Neuron (in vitro differentiated cells): ENCODE measurements around the gene MGST2.
"Not testable (repeated sequence)": the region's sequence is repeated elsewhere in the genome, so short reads cannot be mapped to it uniquely, and the experiment has no call there.

Experiments used
- H2AFZ ChIP-seq: one replicate; pipeline ENCODE4 v1.6.1; 2013; ENCODE audit warnings: low read depth, mild to moderate bottlenecking, inconsistent platforms, low read length, moderate library complexity
- H3K27me3 ChIP-seq: one replicate; pipeline ENCODE4 v1.6.1; 2013; ENCODE audit warnings: low read length; ENCODE audit not compliant: insufficient read depth
- H3K36me3 ChIP-seq: one replicate; pipeline ENCODE4 v1.6.1; 2013; ENCODE audit warnings: low read length; ENCODE audit not compliant: insufficient read depth
- H3K4me1 ChIP-seq: one replicate; pipeline ENCODE4 v1.6.1; 2013; ENCODE audit warnings: low read length; ENCODE audit not compliant: insufficient read depth
- H3K4me3 ChIP-seq: 2 replicates; pipeline ENCODE4 v1.5.1; 2013; ENCODE audit warnings: mild to moderate bottlenecking, low read length, moderate library complexity
- H3K9me3 ChIP-seq: one replicate; pipeline ENCODE4 v1.6.1; 2013; ENCODE audit warnings: low read length

The MGST2 gene

GRCh38 chr4:139632739-139633138, 32.9 kb upstream of the MGST2 start:
- not testable (repeated sequence) for H3K9me3 ChIP-seq, H3K27me3 ChIP-seq, H3K36me3 ChIP-seq, H3K4me1 ChIP-seq, H3K4me3 ChIP-seq, H2AFZ ChIP-seq

GRCh38 chr4:139633195-139633594, 32.4 kb upstream of the MGST2 start:
- H3K4me3 ChIP-seq = no peak overlapping the region
- H3K27me3 ChIP-seq = no peaks in the 10 kb centered on the region
- H3K4me1 ChIP-seq = no peaks in the 10 kb centered on the region
- H3K36me3 ChIP-seq = no peaks in the 10 kb centered on the region
- no peaks in the 10 kb centered on the region for H3K9me3 ChIP-seq
- no peak overlapping the region for H2AFZ ChIP-seq

- H3K4me1 ChIP-seq = no peaks in the 10 kb centered on the region
- H2AFZ ChIP-seq = no peak overlapping the region
- no peaks in the 10 kb centered on the region for H3K36me3 ChIP-seq
- H3K9me3 ChIP-seq = no peaks in the 10 kb centered on the region
- H3K4me3 ChIP-seq = no peak overlapping the region
- no peaks in the 10 kb centered on the region for H3K27me3 ChIP-seq
Observed at GRCh38 chr4:139633661-139634060, 32.0 kb upstream of the MGST2 start.

- Histone ChIP-seq H3K4me3 (no peak overlapping the region), H3K27me3 (no peaks in the 10 kb centered on the region), H3K4me1 (no peaks in the 10 kb centered on the region), H2AFZ (no peak overlapping the region), H3K36me3 (no peaks in the 10 kb centered on the region), H3K9me3 (peaks cover 3% of the 10 kb centered on the region)
Observed at GRCh38 chr4:139635966-139636365, 29.7 kb upstream of the MGST2 start.

- H3K27me3 ChIP-seq, H3K9me3 ChIP-seq, H3K36me3 ChIP-seq, H2AFZ ChIP-seq, H3K4me1 ChIP-seq, H3K4me3 ChIP-seq: not testable (repeated sequence)
Observed at GRCh38 chr4:139638306-139638705, 27.3 kb upstream of the MGST2 start.

- Histone ChIP-seq H3K4me3 (no peak overlapping the region), H2AFZ (no peak overlapping the region), H3K27me3 (no peaks in the 10 kb centered on the region), H3K4me1 (peaks cover 2% of the 10 kb centered on the region), H3K9me3 (peaks cover 3% of the 10 kb centered on the region), H3K36me3 (no peaks in the 10 kb centered on the region)
Observed at GRCh38 chr4:139639654-139640053, 26.0 kb upstream of the MGST2 start.

GRCh38 chr4:139641218-139641617, 24.4 kb upstream of the MGST2 start:
- Histone ChIP-seq H3K4me3 (no peak overlapping the region), H3K4me1 (peaks cover 2% of the 10 kb centered on the region), H3K9me3 (peaks cover 3% of the 10 kb centered on the region), H2AFZ (no peak overlapping the region), H3K27me3 (no peaks in the 10 kb centered on the region), H3K36me3 (no peaks in the 10 kb centered on the region)

GRCh38 chr4:139642364-139642763, 23.3 kb upstream of the MGST2 start:
- Histone ChIP-seq H3K4me1 (peaks cover 2% of the 10 kb centered on the region), H2AFZ (no peak overlapping the region), H3K36me3 (no peaks in the 10 kb centered on the region)

GRCh38 chr4:139643042-139643895, 22.4 kb upstream of the MGST2 start:
- H3K9me3 ChIP-seq = peaks cover 3% of the 10 kb centered on the region
- no peak overlapping the region for H3K4me3 ChIP-seq
- H3K36me3 ChIP-seq = no peaks in the 10 kb centered on the region
- H2AFZ ChIP-seq = no peak overlapping the region
- H3K27me3 ChIP-seq = no peaks in the 10 kb centered on the region
- peaks cover 2% of the 10 kb centered on the region for H3K4me1 ChIP-seq

More at GRCh38 chr4:139642364-139642763, 23.3 kb upstream of the MGST2 start:
- H3K27me3 ChIP-seq = no peaks in the 10 kb centered on the region
- no peak overlapping the region for H3K4me3 ChIP-seq
- H3K9me3 ChIP-seq = peaks cover 3% of the 10 kb centered on the region

GRCh38 chr4:139645458-139645857, 20.2 kb upstream of the MGST2 start:
- H3K4me1 ChIP-seq = peaks cover 2% of the 10 kb centered on the region
- H3K9me3 ChIP-seq = no peaks in the 10 kb centered on the region
- no peaks in the 10 kb centered on the region for H3K27me3 ChIP-seq
- no peak overlapping the region for H3K4me3 ChIP-seq
- H2AFZ ChIP-seq = no peak overlapping the region
- H3K36me3 ChIP-seq = no peaks in the 10 kb centered on the region

- Histone ChIP-seq H3K4me3 (no peak overlapping the region), H3K4me1 (peaks cover 6% of the 10 kb centered on the region), H3K27me3 (no peaks in the 10 kb centered on the region), H3K9me3 (no peaks in the 10 kb centered on the region), H3K36me3 (no peaks in the 10 kb centered on the region), H2AFZ (no peak overlapping the region)
Observed at GRCh38 chr4:139647184-139647583, 18.4 kb upstream of the MGST2 start.

GRCh38 chr4:139647952-139648351, 17.7 kb upstream of the MGST2 start:
- no peak overlapping the region for H2AFZ ChIP-seq
- no peaks in the 10 kb centered on the region for H3K36me3 ChIP-seq
- H3K27me3 ChIP-seq = no peaks in the 10 kb centered on the region
- H3K4me1 ChIP-seq = peaks cover 6% of the 10 kb centered on the region
- H3K4me3 ChIP-seq = no peak overlapping the region
- no peaks in the 10 kb centered on the region for H3K9me3 ChIP-seq

- Histone ChIP-seq H3K4me1 (peaks cover 4% of the 10 kb centered on the region), H3K9me3 (no peaks in the 10 kb centered on the region), H3K36me3 (no peaks in the 10 kb centered on the region), H2AFZ (peak overlapping the region; percentile 31), H3K4me3 (no peak overlapping the region), H3K27me3 (no peaks in the 10 kb centered on the region)
Observed at GRCh38 chr4:139651282-139652194, 14.1 kb upstream of the MGST2 start.
